ENCODE data around the gene GGA2.
"Not testable (repeated sequence)": the region's sequence is repeated elsewhere in the genome, so short reads cannot be mapped to it uniquely, and the experiment has no call there.

GGA2 gene

GRCh38 chr16:23484510-23485256 is 25.6 kb downstream of the GGA2 start:
- Mint-ChIP-seq H3K36me3 (ENCODE audit: low read depth) (peaks cover 39% of the 10 kb centered on the region), H3K4me3 (no peak overlapping the region), H3K27me3 (ENCODE audit: low read depth) (no peaks in the 10 kb centered on the region), H3K4me1 (ENCODE audit: low read depth) (no peaks in the 10 kb centered on the region), H3K27ac (no peak overlapping the region), H3K9me3 (no peaks in the 10 kb centered on the region)

DNA sequence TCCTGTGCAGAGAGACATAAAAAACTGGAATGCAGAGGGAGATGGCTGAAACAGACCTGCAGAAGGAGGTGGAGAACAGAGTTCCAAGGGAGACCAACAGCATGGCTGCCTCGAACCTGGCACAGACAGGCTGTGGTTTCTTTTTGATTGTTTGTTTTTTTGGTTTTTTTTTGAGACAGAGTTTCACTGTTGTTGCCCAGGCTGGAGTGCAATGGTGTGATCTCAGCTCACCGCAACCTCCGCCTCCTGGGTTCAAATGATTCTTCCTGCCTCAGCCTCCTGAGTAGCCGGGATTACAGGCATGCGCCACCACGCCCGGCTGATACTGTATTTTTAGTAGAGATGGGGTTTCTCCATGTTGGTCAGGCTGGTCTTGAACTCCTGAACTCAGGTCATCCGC is 26.8 kb downstream of the GGA2 start:
- H3K4me1 Mint-ChIP-seq (ENCODE audit: low read depth); H3K27ac Mint-ChIP-seq; H3K27me3 Mint-ChIP-seq (ENCODE audit: low read depth); H3K4me3 Mint-ChIP-seq; H3K9me3 Mint-ChIP-seq: not testable (repeated sequence)
- peaks cover 41% of the 10 kb centered on the region for H3K36me3 Mint-ChIP-seq (ENCODE audit: low read depth)

DNA sequence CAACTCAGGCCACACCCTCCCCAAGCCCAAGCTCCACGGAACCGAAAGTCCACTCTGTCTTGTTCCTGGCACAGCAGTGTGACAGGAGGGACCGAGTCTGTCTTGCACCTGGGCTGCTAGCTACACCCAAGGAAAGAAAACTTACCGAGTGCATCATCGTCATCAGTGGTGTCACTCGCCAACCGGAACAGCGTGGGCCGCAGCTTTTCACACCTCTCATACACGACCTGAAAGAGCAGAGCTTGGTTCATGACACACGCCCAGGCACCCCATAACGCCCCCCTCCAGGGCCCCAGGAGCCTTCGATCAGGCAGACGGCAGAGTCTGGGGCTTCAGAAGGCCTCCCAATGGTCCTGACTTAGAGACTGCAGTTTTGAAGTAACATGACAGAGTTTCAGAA is 27.5 kb downstream of the GGA2 start:
- Mint-ChIP-seq H3K27me3 (ENCODE audit: low read depth) (no peaks in the 10 kb centered on the region), H3K36me3 (ENCODE audit: low read depth) (peaks cover 41% of the 10 kb centered on the region), H3K4me3 (no peak overlapping the region), H3K4me1 (ENCODE audit: low read depth) (no peaks in the 10 kb centered on the region), H3K9me3 (no peaks in the 10 kb centered on the region), H3K27ac (no peak overlapping the region)

DNA sequence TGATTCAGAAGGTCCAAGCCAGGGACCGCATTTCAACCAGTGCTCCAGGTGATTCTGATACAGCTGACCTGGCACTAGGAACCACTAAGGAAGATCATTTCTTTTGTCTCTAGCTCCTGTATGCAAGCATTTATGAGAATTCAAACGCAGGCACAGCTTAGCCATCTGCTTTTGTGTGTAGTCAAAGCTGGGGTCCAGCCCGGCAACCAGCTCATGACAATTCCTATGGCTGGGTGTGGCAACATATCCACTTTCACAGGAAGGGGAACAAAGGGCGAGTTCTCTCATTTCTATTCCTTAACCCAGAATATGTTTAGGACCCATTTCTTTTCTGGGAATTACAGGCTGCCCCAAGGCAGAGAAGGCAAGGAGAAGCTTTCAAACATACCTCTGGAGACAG is 30.0 kb downstream of the GGA2 start:
- H3K27me3 Mint-ChIP-seq (ENCODE audit: low read depth) = no peaks in the 10 kb centered on the region
- no peak overlapping the region for H3K4me3 Mint-ChIP-seq
- H3K9me3 Mint-ChIP-seq = no peaks in the 10 kb centered on the region
- no peaks in the 10 kb centered on the region for H3K4me1 Mint-ChIP-seq (ENCODE audit: low read depth)
- H3K36me3 Mint-ChIP-seq (ENCODE audit: low read depth) = peaks cover 40% of the 10 kb centered on the region
- no peak overlapping the region for H3K27ac Mint-ChIP-seq

GRCh38 chr16:23479138-23479537 is 31.2 kb downstream of the GGA2 start:
- Mint-ChIP-seq H3K27me3 (ENCODE audit: low read depth) (no peaks in the 10 kb centered on the region), H3K9me3 (no peaks in the 10 kb centered on the region), H3K4me3 (no peak overlapping the region), H3K4me1 (ENCODE audit: low read depth) (no peaks in the 10 kb centered on the region), H3K27ac (no peak overlapping the region), H3K36me3 (ENCODE audit: low read depth) (peaks cover 36% of the 10 kb centered on the region)

GRCh38 chr16:23478566-23478965 is 31.7 kb downstream of the GGA2 start:
- Mint-ChIP-seq H3K36me3 (ENCODE audit: low read depth) (peaks cover 41% of the 10 kb centered on the region), H3K27ac (no peak overlapping the region), H3K27me3 (ENCODE audit: low read depth) (no peaks in the 10 kb centered on the region)

DNA sequence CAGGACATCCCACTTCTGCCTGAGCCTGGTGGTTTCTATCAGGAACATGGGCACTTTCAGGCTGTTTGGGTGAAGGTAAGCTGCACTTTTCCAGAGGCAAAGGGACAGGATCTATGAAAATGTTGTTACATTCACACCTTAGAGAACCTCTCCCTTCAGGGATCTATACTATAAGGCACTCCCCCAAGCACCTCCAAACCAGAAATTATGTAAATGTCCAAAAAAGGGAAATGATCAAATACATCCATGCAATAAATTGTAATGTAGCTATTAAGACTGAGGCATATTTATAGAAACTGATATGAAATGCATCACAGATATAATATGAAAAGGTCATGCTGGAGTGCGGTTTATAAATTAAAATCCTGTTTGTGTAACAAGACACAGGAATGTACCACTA is 34.0 kb downstream of the GGA2 start:
- Mint-ChIP-seq H3K36me3 (ENCODE audit: low read depth) (peaks cover 34% of the 10 kb centered on the region), H3K27ac (no peak overlapping the region), H3K4me3 (no peak overlapping the region), H3K27me3 (ENCODE audit: low read depth) (no peaks in the 10 kb centered on the region), H3K9me3 (no peaks in the 10 kb centered on the region), H3K4me1 (ENCODE audit: low read depth) (no peaks in the 10 kb centered on the region)

More at GRCh38 chr16:23478566-23478965, 31.7 kb downstream of the GGA2 start:
- Mint-ChIP-seq H3K4me3 (no peak overlapping the region), H3K4me1 (ENCODE audit: low read depth) (no peaks in the 10 kb centered on the region), H3K9me3 (no peaks in the 10 kb centered on the region)

- Mint-ChIP-seq H3K27ac (peak overlapping the region; percentile 29), H3K9me3 (no peaks in the 10 kb centered on the region), H3K4me1 (ENCODE audit: low read depth) (no peaks in the 10 kb centered on the region), H3K4me3 (no peak overlapping the region), H3K36me3 (ENCODE audit: low read depth) (peaks cover 30% of the 10 kb centered on the region), H3K27me3 (ENCODE audit: low read depth) (no peaks in the 10 kb centered on the region)
Observed at GRCh38 chr16:23469814-23470213, 40.5 kb downstream of the GGA2 start.

DNA sequence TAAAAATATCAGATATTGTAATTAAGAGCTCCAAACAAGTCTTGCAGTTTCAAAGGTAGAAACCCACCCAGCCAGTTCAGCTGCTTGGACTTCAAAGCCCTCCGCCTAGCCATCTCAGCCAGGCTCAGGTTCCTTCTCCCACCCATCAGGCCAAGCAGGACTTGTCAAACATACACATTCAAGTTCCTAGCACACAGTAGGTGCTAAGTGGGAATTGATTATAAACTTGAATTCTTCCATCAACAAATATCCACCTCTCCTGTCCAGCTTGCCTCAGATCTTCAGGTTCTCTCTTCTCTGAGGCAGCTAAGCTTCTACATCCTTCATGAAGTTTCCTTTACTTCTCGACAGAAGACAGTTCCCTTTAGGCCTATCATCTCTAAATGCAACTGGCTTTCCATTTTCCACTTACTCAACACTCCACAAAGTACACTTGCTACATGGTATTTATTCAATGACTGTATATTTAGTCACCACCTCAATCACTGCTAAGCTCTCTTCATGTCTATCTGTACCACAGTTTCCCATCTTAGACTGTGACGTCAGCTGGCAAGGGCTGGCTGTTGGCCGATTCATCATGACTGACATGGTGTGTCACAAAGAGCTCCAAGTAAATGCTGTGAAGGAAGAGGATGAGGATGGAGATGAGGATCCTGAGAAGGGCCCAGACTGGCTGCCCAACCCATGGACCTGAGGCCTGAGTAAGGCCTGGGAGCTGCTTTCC is 44.0 kb downstream of the GGA2 start:
- no peaks in the 10 kb centered on the region for H3K27me3 Mint-ChIP-seq (ENCODE audit: low read depth)
- H3K27ac Mint-ChIP-seq = no peak overlapping the region
- H3K9me3 Mint-ChIP-seq = no peaks in the 10 kb centered on the region
- no peak overlapping the region for H3K4me3 Mint-ChIP-seq
- peaks cover 23% of the 10 kb centered on the region for H3K36me3 Mint-ChIP-seq (ENCODE audit: low read depth)
- no peaks in the 10 kb centered on the region for H3K4me1 Mint-ChIP-seq (ENCODE audit: low read depth)

- H3K27me3 Mint-ChIP-seq (ENCODE audit: low read depth) = no peaks in the 10 kb centered on the region
- H3K4me3 Mint-ChIP-seq = no peak overlapping the region
- H3K9me3 Mint-ChIP-seq = no peaks in the 10 kb centered on the region
- no peaks in the 10 kb centered on the region for H3K4me1 Mint-ChIP-seq (ENCODE audit: low read depth)
- H3K36me3 Mint-ChIP-seq (ENCODE audit: low read depth) = peaks cover 22% of the 10 kb centered on the region
- no peak overlapping the region for H3K27ac Mint-ChIP-seq
Observed at GRCh38 chr16:23465179-23465578, 45.1 kb downstream of the GGA2 start.

- H3K4me3 Mint-ChIP-seq = no peak overlapping the region
- H3K36me3 Mint-ChIP-seq (ENCODE audit: low read depth) = peaks cover 18% of the 10 kb centered on the region
- H3K27me3 Mint-ChIP-seq (ENCODE audit: low read depth) = no peaks in the 10 kb centered on the region
- H3K27ac Mint-ChIP-seq = no peak overlapping the region
- H3K9me3 Mint-ChIP-seq = no peaks in the 10 kb centered on the region
- H3K4me1 Mint-ChIP-seq (ENCODE audit: low read depth) = no peaks in the 10 kb centered on the region
Observed at GRCh38 chr16:23464196-23464595, 46.1 kb downstream of the GGA2 start.

DNA sequence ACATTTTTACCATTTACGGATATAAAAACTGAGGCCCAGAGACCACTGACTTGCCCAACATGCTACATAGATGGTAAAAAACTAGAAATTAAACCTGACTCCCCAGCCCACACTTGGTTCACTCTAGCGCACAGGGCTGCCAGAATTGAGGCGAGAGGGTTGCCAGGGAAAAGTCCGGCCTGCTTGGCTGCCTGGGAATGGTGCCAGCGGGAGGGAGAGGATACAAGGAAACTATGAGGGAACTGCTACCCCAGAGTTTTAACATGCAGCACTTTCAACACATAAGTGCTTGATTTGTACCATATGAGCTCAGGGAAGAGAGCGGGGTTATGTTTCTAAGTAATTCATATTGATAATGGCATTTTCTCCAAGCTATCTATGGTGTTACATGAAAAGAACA is 47.3 kb downstream of the GGA2 start:
- H3K4me3 Mint-ChIP-seq; H3K4me1 Mint-ChIP-seq (ENCODE audit: low read depth); H3K27me3 Mint-ChIP-seq (ENCODE audit: low read depth); H3K27ac Mint-ChIP-seq; H3K9me3 Mint-ChIP-seq: not testable (repeated sequence)
- peaks cover 16% of the 10 kb centered on the region for H3K36me3 Mint-ChIP-seq (ENCODE audit: low read depth)

GRCh38 chr16:23453338-23454052 is 56.8 kb downstream of the GGA2 start:
- Mint-ChIP-seq H3K27me3 (ENCODE audit: low read depth) (no peaks in the 10 kb centered on the region), H3K27ac (peak overlapping the region; percentile 86), H3K4me3 (peak overlapping the region; percentile 90), H3K36me3 (ENCODE audit: low read depth) (peaks cover 2% of the 10 kb centered on the region), H3K9me3 (no peaks in the 10 kb centered on the region), H3K4me1 (ENCODE audit: low read depth) (peaks cover 19% of the 10 kb centered on the region)

GRCh38 chr16:23452572-23453337 is 57.5 kb downstream of the GGA2 start, which contains the start of gene COG7:
TSS of gene COG7 (minus strand) at chr16:23453189. CDS start at chr16:23452994, 195 bp downstream.
- Mint-ChIP-seq H3K36me3 (ENCODE audit: low read depth) (peaks cover 2% of the 10 kb centered on the region), H3K27me3 (ENCODE audit: low read depth) (no peaks in the 10 kb centered on the region), H3K4me1 (ENCODE audit: low read depth) (peaks cover 19% of the 10 kb centered on the region), H3K27ac (peak within 1 kb of the TSS; percentile 86), H3K9me3 (no peaks in the 10 kb centered on the region), H3K4me3 (peak within 1 kb of the TSS; percentile 90)

Measured in T-helper 1 cell treated with Interleukin-12 subunit alpha and Interleukin-12 subunit beta and Interleukin-4 antibody, amounts not matched to agents 30 μg/mL and 1 μg/mL, for 36 hours (primary cell).